Measurements from ENCODE around the gene UAP1L1. TPM values are rescaled to one million over a fixed set of nuclear protein-coding genes. Genes with fewer than 3 reads are reported as not detected.
A peak's percentile ranks its signal among the peaks of the same experiment; 100 is the strongest.

The UAP1L1 gene, protein sequence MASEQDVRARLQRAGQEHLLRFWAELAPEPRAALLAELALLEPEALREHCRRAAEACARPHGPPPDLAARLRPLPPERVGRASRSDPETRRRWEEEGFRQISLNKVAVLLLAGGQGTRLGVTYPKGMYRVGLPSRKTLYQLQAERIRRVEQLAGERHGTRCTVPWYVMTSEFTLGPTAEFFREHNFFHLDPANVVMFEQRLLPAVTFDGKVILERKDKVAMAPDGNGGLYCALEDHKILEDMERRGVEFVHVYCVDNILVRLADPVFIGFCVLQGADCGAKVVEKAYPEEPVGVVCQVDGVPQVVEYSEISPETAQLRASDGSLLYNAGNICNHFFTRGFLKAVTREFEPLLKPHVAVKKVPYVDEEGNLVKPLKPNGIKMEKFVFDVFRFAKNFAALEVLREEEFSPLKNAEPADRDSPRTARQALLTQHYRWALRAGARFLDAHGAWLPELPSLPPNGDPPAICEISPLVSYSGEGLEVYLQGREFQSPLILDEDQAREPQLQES
- total RNA-seq (ENCODE audit: unreplicated experiment) = 3.2 TPM
- long read RNA-seq = 0 reads

DNA sequence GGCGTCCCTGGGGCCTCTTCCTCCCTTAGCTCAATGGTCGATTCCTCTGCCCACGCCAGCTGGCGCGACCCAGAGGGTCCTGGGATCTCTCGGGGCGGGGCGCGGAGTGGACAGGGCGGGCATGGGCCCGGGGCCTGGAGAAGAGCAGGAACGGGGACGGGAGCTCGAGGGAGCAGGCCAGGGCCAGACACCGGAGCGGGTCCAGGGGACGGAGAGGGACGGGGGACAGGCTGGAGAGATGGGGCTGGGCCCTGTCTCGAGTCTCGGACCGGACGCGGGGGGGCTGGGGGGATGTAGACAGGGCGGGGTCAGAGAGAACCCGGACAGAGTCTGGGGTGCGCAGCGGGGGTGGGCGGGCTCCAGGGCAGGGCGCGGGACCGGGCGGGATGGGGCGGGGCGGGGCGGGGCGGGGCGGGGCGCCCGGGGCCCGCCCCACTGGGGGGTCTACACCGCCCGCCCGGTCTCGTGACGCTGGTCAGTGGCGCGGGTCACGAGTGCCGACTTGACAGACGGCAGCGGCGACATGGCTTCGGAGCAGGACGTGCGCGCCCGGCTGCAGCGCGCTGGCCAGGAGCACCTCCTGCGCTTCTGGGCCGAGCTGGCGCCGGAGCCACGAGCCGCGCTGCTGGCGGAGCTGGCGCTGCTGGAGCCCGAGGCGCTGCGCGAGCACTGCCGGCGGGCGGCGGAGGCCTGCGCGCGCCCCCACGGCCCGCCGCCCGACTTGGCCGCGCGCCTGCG is at the start of gene UAP1L1:
Gene UAP1L1 (plus strand): TSS at position 508 of the 738 bp plus-strand sequence. CDS start 16 bp downstream, at position 524.
- no peak within 1 kb of the TSS for H3K4me3 Mint-ChIP-seq (ENCODE audit: unreplicated experiment)
- no peaks in the 10 kb centered on the region for H3K4me1 Mint-ChIP-seq (ENCODE audit: unreplicated experiment)

DNA sequence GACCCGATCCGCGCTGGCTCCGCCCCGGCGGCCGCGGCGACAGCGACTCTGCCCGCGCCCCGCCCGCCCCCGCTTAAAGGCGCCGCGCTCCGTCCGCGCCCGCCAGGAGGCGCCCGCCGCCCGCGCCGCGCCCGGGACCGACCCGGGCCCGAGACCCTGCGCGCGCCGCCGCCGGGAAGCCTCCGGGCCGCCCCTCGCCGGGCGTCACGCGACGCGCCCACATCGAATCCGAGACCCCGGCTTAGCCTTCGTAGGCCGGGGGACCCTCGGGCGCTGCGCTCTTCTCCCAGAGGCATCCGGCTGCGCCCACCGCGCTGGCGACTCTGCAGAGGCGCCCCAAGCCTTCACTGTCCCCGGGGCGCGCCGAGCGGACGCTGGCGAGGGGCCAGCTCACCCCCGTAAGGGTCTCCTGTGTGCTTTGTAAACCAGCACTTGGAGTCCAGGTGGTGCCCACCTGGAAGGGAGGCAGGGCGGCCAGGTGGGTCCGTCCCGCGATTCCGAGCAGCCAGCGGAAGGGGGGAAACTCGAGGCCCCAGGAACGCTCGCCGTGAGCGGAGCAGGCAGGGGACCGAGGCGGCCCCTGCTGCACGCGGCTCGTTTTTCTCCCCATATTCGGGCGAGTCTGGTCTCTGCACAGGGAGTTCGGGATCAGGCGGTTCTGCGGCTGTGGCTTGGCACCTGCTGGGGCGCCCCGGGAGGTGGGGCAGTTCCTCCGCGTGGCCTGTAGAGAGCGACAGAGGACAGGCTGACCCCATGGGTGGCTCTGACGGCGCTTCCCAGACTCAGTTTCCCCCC is 48.9 kb upstream of the UAP1L1 start:
- no peaks in the 10 kb centered on the region for H3K36me3 Mint-ChIP-seq (ENCODE audit: low read depth, unreplicated experiment)
- peaks cover 12% of the 10 kb centered on the region for H3K27me3 Mint-ChIP-seq (ENCODE audit: unreplicated experiment)
- TF ChIP-seq, protein P1, sequence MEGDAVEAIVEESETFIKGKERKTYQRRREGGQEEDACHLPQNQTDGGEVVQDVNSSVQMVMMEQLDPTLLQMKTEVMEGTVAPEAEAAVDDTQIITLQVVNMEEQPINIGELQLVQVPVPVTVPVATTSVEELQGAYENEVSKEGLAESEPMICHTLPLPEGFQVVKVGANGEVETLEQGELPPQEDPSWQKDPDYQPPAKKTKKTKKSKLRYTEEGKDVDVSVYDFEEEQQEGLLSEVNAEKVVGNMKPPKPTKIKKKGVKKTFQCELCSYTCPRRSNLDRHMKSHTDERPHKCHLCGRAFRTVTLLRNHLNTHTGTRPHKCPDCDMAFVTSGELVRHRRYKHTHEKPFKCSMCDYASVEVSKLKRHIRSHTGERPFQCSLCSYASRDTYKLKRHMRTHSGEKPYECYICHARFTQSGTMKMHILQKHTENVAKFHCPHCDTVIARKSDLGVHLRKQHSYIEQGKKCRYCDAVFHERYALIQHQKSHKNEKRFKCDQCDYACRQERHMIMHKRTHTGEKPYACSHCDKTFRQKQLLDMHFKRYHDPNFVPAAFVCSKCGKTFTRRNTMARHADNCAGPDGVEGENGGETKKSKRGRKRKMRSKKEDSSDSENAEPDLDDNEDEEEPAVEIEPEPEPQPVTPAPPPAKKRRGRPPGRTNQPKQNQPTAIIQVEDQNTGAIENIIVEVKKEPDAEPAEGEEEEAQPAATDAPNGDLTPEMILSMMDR (IDR thresholded peaks at IDR 0.05; ENCODE audit: unreplicated experiment) = no peak
- no peak overlapping the region for H3K27ac Mint-ChIP-seq (ENCODE audit: unreplicated experiment)
- H3K4me1 Mint-ChIP-seq (ENCODE audit: unreplicated experiment) = no peaks in the 10 kb centered on the region
- no peak overlapping the region for H3K4me3 Mint-ChIP-seq (ENCODE audit: unreplicated experiment)
- no peaks in the 10 kb centered on the region for H3K9me3 Mint-ChIP-seq (ENCODE audit: unreplicated experiment)
- DNase-seq (ENCODE audit: low spot score) = peak; percentile 65

More for the DNA sequence above, at the start of gene UAP1L1:
- Mint-ChIP-seq H3K27ac (ENCODE audit: unreplicated experiment) (peak within 1 kb of the TSS; percentile 24), H3K36me3 (ENCODE audit: low read depth, unreplicated experiment) (no peaks in the 10 kb centered on the region), H3K27me3 (ENCODE audit: unreplicated experiment) (peaks cover 25% of the 10 kb centered on the region), H3K9me3 (ENCODE audit: unreplicated experiment) (no peaks in the 10 kb centered on the region)
- peak; percentile 39 for DNase-seq (ENCODE audit: low spot score)
- TF ChIP-seq, protein P1 (IDR thresholded peaks at IDR 0.05; ENCODE audit: unreplicated experiment) = no peak

DNA sequence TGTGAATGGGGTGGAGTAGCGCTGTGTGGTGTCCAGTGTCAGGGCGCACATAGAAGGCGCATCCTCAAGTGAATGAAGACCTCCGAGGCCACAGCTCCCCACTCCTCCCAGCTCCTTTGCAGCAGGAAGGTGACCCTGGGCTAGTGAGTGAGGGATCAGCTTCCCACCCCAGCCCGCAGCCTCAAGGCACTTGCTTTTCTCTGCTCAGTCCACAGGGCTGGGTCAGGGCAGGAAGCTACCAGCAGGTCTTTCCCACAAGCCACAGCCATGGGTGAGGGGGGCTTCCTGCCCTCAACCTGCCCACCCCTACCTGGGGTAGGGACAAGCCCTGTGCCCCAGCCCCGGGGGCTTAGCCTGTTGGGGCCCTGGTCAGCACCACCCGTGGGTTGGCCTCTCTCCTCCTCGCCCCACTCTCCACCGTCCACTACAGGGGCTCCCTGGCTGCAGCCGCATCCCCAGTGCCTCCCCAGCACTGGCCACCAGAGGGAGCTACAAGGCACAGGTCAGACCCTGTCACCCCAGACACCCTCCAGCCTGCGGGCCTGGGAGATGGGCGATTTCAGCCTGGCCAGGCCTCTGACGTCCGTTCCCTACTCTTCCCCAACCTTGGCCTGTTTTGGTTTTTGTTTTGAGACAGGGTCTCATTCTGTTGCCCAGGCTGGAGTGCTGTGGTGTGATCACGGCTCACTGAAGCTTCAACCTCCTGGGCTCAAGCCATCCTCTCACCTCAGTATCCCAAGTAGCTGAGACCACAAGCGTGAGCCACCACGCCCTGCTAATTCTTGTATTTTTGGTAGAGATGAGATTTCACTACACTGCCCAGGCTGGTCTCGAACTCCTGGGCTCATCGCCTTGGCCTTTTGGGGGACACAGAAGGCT is 48.0 kb upstream of the UAP1L1 start:
- peak; percentile 88 for DNase-seq (ENCODE audit: low spot score)
- H3K4me3 Mint-ChIP-seq (ENCODE audit: unreplicated experiment) = no peak overlapping the region
- H3K4me1 Mint-ChIP-seq (ENCODE audit: unreplicated experiment) = no peaks in the 10 kb centered on the region
- H3K36me3 Mint-ChIP-seq (ENCODE audit: low read depth, unreplicated experiment) = no peaks in the 10 kb centered on the region
- TF ChIP-seq, protein P1 (IDR thresholded peaks at IDR 0.05; ENCODE audit: unreplicated experiment) = peak; percentile 66
- H3K9me3 Mint-ChIP-seq (ENCODE audit: unreplicated experiment) = no peaks in the 10 kb centered on the region
- H3K27me3 Mint-ChIP-seq (ENCODE audit: unreplicated experiment) = peaks cover 12% of the 10 kb centered on the region
- H3K27ac Mint-ChIP-seq (ENCODE audit: unreplicated experiment) = no peak overlapping the region

DNA sequence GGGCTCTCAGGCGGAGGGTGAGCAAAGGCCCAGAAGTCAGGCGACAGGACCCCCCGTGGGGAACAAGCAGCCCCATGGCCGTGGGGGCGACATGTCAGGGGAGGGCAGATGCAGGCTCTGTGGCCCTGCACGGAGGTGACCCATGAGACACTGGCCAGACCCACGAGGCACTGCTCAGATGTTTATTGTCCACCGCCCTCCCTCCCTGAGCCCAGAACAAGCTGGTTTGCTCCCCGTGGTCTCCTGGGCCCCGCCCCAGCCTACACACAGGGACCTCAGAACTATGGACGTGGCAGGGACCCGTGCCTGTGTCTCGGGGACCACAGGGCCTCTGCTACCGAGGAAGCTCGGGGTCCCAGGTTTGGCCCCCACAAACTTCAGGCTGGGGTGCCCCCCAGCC is 47.3 kb upstream of the UAP1L1 start:
- no peaks in the 10 kb centered on the region for H3K4me1 Mint-ChIP-seq (ENCODE audit: unreplicated experiment)
- H3K4me3 Mint-ChIP-seq (ENCODE audit: unreplicated experiment) = no peak overlapping the region
- no peak overlapping the region for H3K27ac Mint-ChIP-seq (ENCODE audit: unreplicated experiment)
- TF ChIP-seq, protein P1 (IDR thresholded peaks at IDR 0.05; ENCODE audit: unreplicated experiment) = no peak
- H3K27me3 Mint-ChIP-seq (ENCODE audit: unreplicated experiment) = peaks cover 12% of the 10 kb centered on the region
- DNase-seq (ENCODE audit: low spot score) = no peak
- H3K9me3 Mint-ChIP-seq (ENCODE audit: unreplicated experiment) = no peaks in the 10 kb centered on the region
- no peaks in the 10 kb centered on the region for H3K36me3 Mint-ChIP-seq (ENCODE audit: low read depth, unreplicated experiment)
